PC-3 (cell line): ENCODE data around the gene DRAM1. TPM values are rescaled to one million over a fixed set of nuclear protein-coding genes. Genes with fewer than 3 reads are reported as not detected.

Experiments
- ATAC-seq: fragments of 200-7000 bp; cut with Tn5 transposase; 2 replicates; pipeline ENCODE4 v1.9.1; 2020; ENCODE audit warnings: mild to moderate bottlenecking, moderate library complexity
- BruUV-seq: library from RNA; stranded (reverse); fragments of 400-500 nt; replicated peaks from 2 replicates; lab custom pipeline; 2021; lab: Mats Ljungman, UMichigan
- CTCF ChIA-PET: fragments of 300-600 bp; sonication (Branson Sonifier 250); formaldehyde crosslinking; loops from one replicate; lab custom pipeline; 2022; ENCODE audit warnings: antibody characterized with exemption; lab: Charles Lee
- POLR2A ChIA-PET: fragments of 300-600 bp; sonication (Branson Sonifier 250); formaldehyde crosslinking; loops from one replicate; lab custom pipeline; 2022; ENCODE audit warnings: antibody characterized with exemption; ENCODE audit not compliant: unreplicated experiment; lab: Charles Lee
- DNase-seq: peaks from one replicate; pipeline ENCODE4 v3.0.0-alpha.2; 2015
- H2AFZ ChIP-seq: fragments of 300-600 bp; sonication (generic); 2 replicates; pipeline ENCODE4 v1.6.0; 2016; ENCODE audit warnings: antibody characterized with exemption, low read length
- H3F3A ChIP-seq: fragments of 300-600 bp; sonication (generic); one replicate; pipeline ENCODE4 v1.6.0; 2017; ENCODE audit warnings: antibody characterized with exemption, low read length, control low read depth, mild to moderate bottlenecking; ENCODE audit not compliant: unreplicated experiment
- H3K27ac ChIP-seq: fragments of 300-600 bp; sonication (generic); 2 replicates; pipeline ENCODE4 v1.5.1; 2016; ENCODE audit warnings: mild to moderate bottlenecking, low read length
- H3K27me3 ChIP-seq: fragments of 300-600 bp; sonication (generic); 2 replicates; pipeline ENCODE4 v1.6.1; 2016; ENCODE audit warnings: low read length, mixed read lengths
- H3K36me3 ChIP-seq: fragments of 300-600 bp; sonication (generic); 2 replicates; pipeline ENCODE4 v1.6.1; 2016; ENCODE audit warnings: low read depth, mixed run types, low read length, mixed read lengths
- H3K4me1 ChIP-seq: fragments of 300-600 bp; sonication (generic); 2 replicates; pipeline ENCODE4 v1.5.1; 2016; ENCODE audit warnings: low read length; ENCODE audit not compliant: insufficient read depth
- H3K4me2 ChIP-seq: fragments of 300-600 bp; sonication (generic); 2 replicates; pipeline ENCODE4 v1.6.0; 2016; ENCODE audit warnings: low read length
- H3K4me3 ChIP-seq: fragments of 300-600 bp; sonication (generic); 2 replicates; pipeline ENCODE4 v1.5.1; 2016; ENCODE audit warnings: mild to moderate bottlenecking, low read length, mixed read lengths
- H3K79me2 ChIP-seq: fragments of 300-600 bp; sonication (generic); 2 replicates; pipeline ENCODE4 v1.6.1; 2017; ENCODE audit warnings: low read length, mixed read lengths
- H3K9ac ChIP-seq: fragments of 300-600 bp; sonication (generic); 2 replicates; pipeline ENCODE4 v1.6.0; 2016; ENCODE audit warnings: mild to moderate bottlenecking, low read length
- H3K9me2 ChIP-seq: fragments of 300-600 bp; sonication (generic); replicated peaks from 2 replicates; pipeline ENCODE4 v1.6.1; 2016; ENCODE audit warnings: mixed run types, low read length, mixed read lengths
- H3K9me3 ChIP-seq: fragments of 300-600 bp; sonication (generic); 2 replicates; pipeline ENCODE4 v1.6.1; 2016; ENCODE audit warnings: low read length, mixed read lengths
- H4K20me1 ChIP-seq: fragments of 300-600 bp; sonication (generic); 2 replicates; pipeline ENCODE4 v1.6.1; 2016; ENCODE audit warnings: low read length, mixed read lengths
- CTCF ChIP-seq: fragments of 300-600 bp; sonication (generic); conservative IDR thresholded peaks from 2 replicates; pipeline ENCODE4 v1.5.1; 2017; ENCODE audit warnings: antibody characterized with exemption, low read depth, mild to moderate bottlenecking, low read length
- EZH2 ChIP-seq: fragments of 300-600 bp; sonication (generic); IDR thresholded peaks from one replicate; pipeline ENCODE4 v1.6.1; 2017; ENCODE audit warnings: antibody characterized with exemption, mild to moderate bottlenecking, low read length; ENCODE audit not compliant: unreplicated experiment
- EZH2phosphoT487 ChIP-seq: fragments of 300-600 bp; sonication (generic); IDR thresholded peaks from 2 replicates; pipeline ENCODE4 v1.6.1; 2018; ENCODE audit warnings: mild to moderate bottlenecking, antibody characterized with exemption, low read length, borderline replicate concordance
- intact Hi-C: fragments of 100-400 bp; cut with micrococcal nuclease; formaldehyde crosslinking; loops from 2 replicates; pipeline ENCODE4 v1.9.0; 2023
- total RNA-seq: library from RNA; depleted of rRNA; stranded (reverse); fragments of >200 nt; gene quantifications from 2 replicates; pipeline ENCODE4 v1.2.3, GENCODE V29; 2014

The DRAM1 gene
- total RNA-seq, 1 experiment from 2014 or later: 5.2 TPM

GRCh38 chr12:101939306-101939705 lies 61.9 kb downstream of the DRAM1 start:
- intact Hi-C loops: loop anchor here (1.0 to 2.0 kb wide), 3 partner anchors 545 to 1609 kb away; no protein-coding TSS in a partner anchor
- CTCF ChIA-PET: no interaction called here
- no peak for ATAC-seq

GRCh38 chr12:101939856-101940265 lies 62.5 kb downstream of the DRAM1 start:
- peak; percentile 78 for ATAC-seq
- H3K4me1 ChIP-seq: no peaks in the 10 kb centered on the region
- no peaks in the 10 kb centered on the region for H3K79me2 ChIP-seq
- no peak overlapping the region for H3K4me2 ChIP-seq
- ChIA-PET CTCF (interaction anchor here (0.6 kb wide), 2 partner anchors 181 to 545 kb away, joined by 4 to 5 read pairs; no protein-coding TSS in a partner anchor), POLR2A (no interaction called here)
- no peak overlapping the region for H3K9ac ChIP-seq
- no peaks in the 10 kb centered on the region for H3K9me2 ChIP-seq
- no peak overlapping the region for H3K27ac ChIP-seq
- intact Hi-C loops: loop anchor here (1.0 to 2.0 kb wide), 4 partner anchors 121 to 1609 kb away; partner anchors contain the start of gene WASHC3
- no peaks in the 10 kb centered on the region for H4K20me1 ChIP-seq
- peak; percentile 77 for DNase-seq
- no peak overlapping the region for H2AFZ ChIP-seq
- H3K9me3 ChIP-seq: no peaks in the 10 kb centered on the region
- peaks cover 22% of the 10 kb centered on the region for H3K27me3 ChIP-seq
- BruUV-seq: no TSS peak
- H3F3A ChIP-seq: no peaks in the 10 kb centered on the region
- TF ChIP-seq EZH2 (no peak), EZH2phosphoT487 (no peak), CTCF (peak; percentile 93)
- no peak overlapping the region for H3K4me3 ChIP-seq
- no peaks in the 10 kb centered on the region for H3K36me3 ChIP-seq

More at GRCh38 chr12:101939306-101939705, 61.9 kb downstream of the DRAM1 start:
- Histone ChIP-seq H3K9ac (no peak overlapping the region), H3K79me2 (no peaks in the 10 kb centered on the region), H3K9me2 (no peaks in the 10 kb centered on the region), H3K4me1 (no peaks in the 10 kb centered on the region), H3F3A (no peaks in the 10 kb centered on the region), H2AFZ (no peak overlapping the region), H3K4me3 (no peak overlapping the region), H3K36me3 (no peaks in the 10 kb centered on the region), H4K20me1 (no peaks in the 10 kb centered on the region), H3K27ac (no peak overlapping the region), H3K4me2 (no peak overlapping the region), H3K27me3 (peaks cover 26% of the 10 kb centered on the region), H3K9me3 (no peaks in the 10 kb centered on the region)
- no peak for DNase-seq
- BruUV-seq: no TSS peak
- POLR2A ChIA-PET: no interaction called here
- TF ChIP-seq EZH2: no peak

- H2AFZ ChIP-seq: no peak overlapping the region
- TF ChIP-seq EZH2phosphoT487 (no peak), EZH2 (no peak), CTCF (no peak)
- CTCF ChIA-PET: interaction anchor here (0.6 kb wide), 2 partner anchors 181 to 544 kb away, joined by 4 to 5 read pairs; no protein-coding TSS in a partner anchor
Observed at GRCh38 chr12:101940400-101940950, 63.1 kb downstream of the DRAM1 start.

More at GRCh38 chr12:101940400-101940950, 63.1 kb downstream of the DRAM1 start:
- H3K27ac ChIP-seq: no peak overlapping the region
- ATAC-seq (no peak), DNase-seq (no peak)
- no TSS peak for BruUV-seq
- H3K79me2 ChIP-seq: no peaks in the 10 kb centered on the region
- no peaks in the 10 kb centered on the region for H3K9me2 ChIP-seq
- POLR2A ChIA-PET: no interaction called here
- no peaks in the 10 kb centered on the region for H3K9me3 ChIP-seq
- no peak overlapping the region for H3K4me3 ChIP-seq
- H3K4me1 ChIP-seq: peaks cover 2% of the 10 kb centered on the region; the same call in 1 of the 2 replicates
- no peak overlapping the region for H3K4me2 ChIP-seq
- H3K36me3 ChIP-seq: no peaks in the 10 kb centered on the region
- no peak overlapping the region for H3K9ac ChIP-seq
- peaks cover 16% of the 10 kb centered on the region for H3K27me3 ChIP-seq
- H4K20me1 ChIP-seq: no peaks in the 10 kb centered on the region
- intact Hi-C loops: loop anchor here (2.0 kb wide), 1 partner anchor 120 kb away; the partner anchor contains the start of gene WASHC3
- no peaks in the 10 kb centered on the region for H3F3A ChIP-seq
